ENCODE data around the gene TUBB1.

TUBB1 gene

DNA sequence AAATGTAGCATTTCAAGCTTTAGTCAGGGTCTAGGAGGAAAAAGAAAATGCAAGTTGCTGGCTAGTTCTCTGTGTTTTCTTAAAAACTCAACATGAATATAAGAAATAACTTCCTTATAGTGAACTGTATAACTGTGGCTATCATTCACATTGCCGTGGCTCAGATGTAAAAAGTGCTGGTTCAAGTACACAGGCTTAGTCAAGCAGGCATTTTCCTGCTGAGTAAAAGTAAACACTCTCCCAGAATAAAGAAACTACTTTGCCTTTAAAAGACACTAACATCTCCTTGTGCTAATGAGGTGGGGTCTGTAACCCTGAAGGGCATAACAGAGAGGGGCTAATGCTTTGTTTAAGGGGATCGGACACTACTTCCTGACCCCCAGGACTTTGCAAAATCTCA, 9.6 kb downstream of the TUBB1 start:
- Histone ChIP-seq H3K27me3 (ENCODE audit: insufficient read depth, poor library complexity, severe bottlenecking) (no peaks in the 10 kb centered on the region), H3K4me3 (replicated peaks; ENCODE audit: insufficient read depth, low read length) (no peak overlapping the region), H3K27ac (replicated peaks) (no peak overlapping the region)
- DNase-seq (ENCODE audit: low read depth in 1 of 2, low spot score in 1 of 2): no peak
- TF ChIP-seq, protein P1, sequence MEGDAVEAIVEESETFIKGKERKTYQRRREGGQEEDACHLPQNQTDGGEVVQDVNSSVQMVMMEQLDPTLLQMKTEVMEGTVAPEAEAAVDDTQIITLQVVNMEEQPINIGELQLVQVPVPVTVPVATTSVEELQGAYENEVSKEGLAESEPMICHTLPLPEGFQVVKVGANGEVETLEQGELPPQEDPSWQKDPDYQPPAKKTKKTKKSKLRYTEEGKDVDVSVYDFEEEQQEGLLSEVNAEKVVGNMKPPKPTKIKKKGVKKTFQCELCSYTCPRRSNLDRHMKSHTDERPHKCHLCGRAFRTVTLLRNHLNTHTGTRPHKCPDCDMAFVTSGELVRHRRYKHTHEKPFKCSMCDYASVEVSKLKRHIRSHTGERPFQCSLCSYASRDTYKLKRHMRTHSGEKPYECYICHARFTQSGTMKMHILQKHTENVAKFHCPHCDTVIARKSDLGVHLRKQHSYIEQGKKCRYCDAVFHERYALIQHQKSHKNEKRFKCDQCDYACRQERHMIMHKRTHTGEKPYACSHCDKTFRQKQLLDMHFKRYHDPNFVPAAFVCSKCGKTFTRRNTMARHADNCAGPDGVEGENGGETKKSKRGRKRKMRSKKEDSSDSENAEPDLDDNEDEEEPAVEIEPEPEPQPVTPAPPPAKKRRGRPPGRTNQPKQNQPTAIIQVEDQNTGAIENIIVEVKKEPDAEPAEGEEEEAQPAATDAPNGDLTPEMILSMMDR (IDR thresholded peaks at IDR 0.05; ENCODE audit: insufficient read depth, low read length): no peak
- TF ChIP-seq SPI1 (IDR thresholded peaks at IDR 0.05; ENCODE audit: borderline replicate concordance, low read depth) (no peak), POLR2AphosphoS5 (IDR thresholded peaks at IDR 0.05; ENCODE audit: low read depth) (no peak), GABPA (IDR thresholded peaks at IDR 0.05; ENCODE audit: low read depth) (no peak), REST (IDR thresholded peaks at IDR 0.05; ENCODE audit: insufficient replicate concordance, low read depth) (no peak)

GRCh38 chr20:59030911-59031563, 11.8 kb downstream of the TUBB1 start:
- no peak for DNase-seq (ENCODE audit: low read depth in 1 of 2, low spot score in 1 of 2)
- H3K4me3 ChIP-seq (replicated peaks; ENCODE audit: insufficient read depth, low read length): peak overlapping the region; percentile 76
- TF ChIP-seq GABPA (IDR thresholded peaks at IDR 0.05; ENCODE audit: low read depth) (no peak), POLR2AphosphoS5 (IDR thresholded peaks at IDR 0.05; ENCODE audit: low read depth) (no peak), SPI1 (IDR thresholded peaks at IDR 0.05; ENCODE audit: borderline replicate concordance, low read depth) (peak; percentile 59)
- TF ChIP-seq, protein P1 (IDR thresholded peaks at IDR 0.05; ENCODE audit: insufficient read depth, low read length): no peak
- H3K27ac ChIP-seq (replicated peaks): no peak overlapping the region
- H3K27me3 ChIP-seq (ENCODE audit: insufficient read depth, poor library complexity, severe bottlenecking): no peaks in the 10 kb centered on the region

DNA sequence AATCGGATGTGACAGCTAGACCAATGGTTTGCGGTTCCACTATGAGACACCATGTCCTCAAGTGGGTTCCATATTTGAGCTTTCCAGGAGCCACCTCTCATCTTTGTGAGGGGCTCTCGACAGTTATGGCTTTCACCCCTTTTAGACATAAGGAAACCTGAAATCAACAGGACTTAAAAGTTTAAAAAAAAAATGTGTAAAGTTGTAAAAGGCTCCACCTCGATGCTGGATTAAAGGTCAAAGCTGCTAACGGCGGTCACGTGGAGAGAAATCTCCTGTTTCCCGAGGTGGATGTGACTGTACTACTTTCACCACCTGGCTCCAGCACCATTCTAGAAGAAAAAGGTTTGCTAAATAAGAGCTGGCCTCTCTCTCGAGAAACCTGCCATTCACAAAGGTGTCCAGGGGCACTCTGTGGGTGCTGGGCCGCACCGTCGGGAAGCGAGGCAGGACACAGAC, 12.4 kb downstream of the TUBB1 start:
- peak overlapping the region; percentile 76 for H3K4me3 ChIP-seq (replicated peaks; ENCODE audit: insufficient read depth, low read length)
- H3K27me3 ChIP-seq (ENCODE audit: insufficient read depth, poor library complexity, severe bottlenecking): no peaks in the 10 kb centered on the region
- DNase-seq (ENCODE audit: low read depth in 1 of 2, low spot score in 1 of 2): no peak
- TF ChIP-seq SPI1 (IDR thresholded peaks at IDR 0.05; ENCODE audit: borderline replicate concordance, low read depth) (no peak), GABPA (IDR thresholded peaks at IDR 0.05; ENCODE audit: low read depth) (no peak), POLR2AphosphoS5 (IDR thresholded peaks at IDR 0.05; ENCODE audit: low read depth) (no peak), REST (IDR thresholded peaks at IDR 0.05; ENCODE audit: insufficient replicate concordance, low read depth) (no peak)
- TF ChIP-seq, protein P1 (IDR thresholded peaks at IDR 0.05; ENCODE audit: insufficient read depth, low read length): no peak
- peak overlapping the region; percentile 87 for H3K27ac ChIP-seq (replicated peaks)

Measured in HL-60 (cell line).